ENCODE measurements around the gene COQ8B.

DNA sequence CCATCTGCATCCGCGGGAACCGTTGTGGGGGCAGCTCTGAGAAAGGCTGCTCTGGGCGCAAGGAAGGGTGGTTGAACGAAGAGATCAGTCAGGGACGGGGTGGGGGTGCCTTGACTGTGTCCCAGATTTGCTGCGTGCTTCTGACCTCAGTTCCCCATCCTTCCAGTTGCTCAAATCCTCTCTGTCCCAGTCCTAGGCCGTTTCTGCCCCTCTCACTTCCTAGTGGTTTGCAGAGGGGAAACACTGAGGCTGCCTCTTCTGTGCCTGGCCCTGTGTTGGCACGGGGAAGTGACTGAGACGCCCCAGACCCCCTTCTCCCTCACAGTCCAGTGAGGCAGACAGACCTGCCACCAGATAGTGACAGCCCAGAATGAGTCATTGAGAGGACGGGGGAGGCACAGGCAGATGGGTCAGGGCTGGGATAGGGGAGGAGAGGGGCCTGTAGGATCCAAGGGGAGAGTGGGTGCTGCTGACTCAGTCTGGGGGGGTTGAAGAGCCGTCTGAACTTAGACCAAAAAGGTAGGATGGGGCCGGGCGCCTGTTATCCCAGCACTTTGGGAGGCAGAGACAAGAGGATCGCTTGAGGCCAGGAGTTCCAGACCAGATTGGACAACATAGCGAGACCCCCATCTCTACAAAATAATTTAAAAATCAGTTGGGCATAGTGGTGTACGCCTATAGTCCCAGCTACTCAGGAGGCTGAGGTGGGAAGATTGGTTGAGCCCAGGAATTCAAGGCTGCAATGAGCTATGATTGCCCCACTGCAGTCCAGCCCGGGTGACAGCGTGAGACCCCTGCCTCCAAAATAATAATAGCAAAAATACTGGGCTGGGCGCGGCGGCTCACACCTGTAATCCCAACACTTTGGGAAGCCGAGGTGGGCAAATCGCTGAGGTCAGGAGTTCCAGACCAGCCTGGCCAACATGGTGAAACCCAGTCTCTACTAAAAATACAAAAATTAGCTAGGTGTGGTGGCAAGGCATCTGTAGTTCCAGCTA lies 52.7 kb downstream of the COQ8B start:
- TF ChIP-seq EZH2 (IDR thresholded peaks at IDR 0.05; ENCODE audit: low read depth), result no peak
- TF ChIP-seq, protein P1, sequence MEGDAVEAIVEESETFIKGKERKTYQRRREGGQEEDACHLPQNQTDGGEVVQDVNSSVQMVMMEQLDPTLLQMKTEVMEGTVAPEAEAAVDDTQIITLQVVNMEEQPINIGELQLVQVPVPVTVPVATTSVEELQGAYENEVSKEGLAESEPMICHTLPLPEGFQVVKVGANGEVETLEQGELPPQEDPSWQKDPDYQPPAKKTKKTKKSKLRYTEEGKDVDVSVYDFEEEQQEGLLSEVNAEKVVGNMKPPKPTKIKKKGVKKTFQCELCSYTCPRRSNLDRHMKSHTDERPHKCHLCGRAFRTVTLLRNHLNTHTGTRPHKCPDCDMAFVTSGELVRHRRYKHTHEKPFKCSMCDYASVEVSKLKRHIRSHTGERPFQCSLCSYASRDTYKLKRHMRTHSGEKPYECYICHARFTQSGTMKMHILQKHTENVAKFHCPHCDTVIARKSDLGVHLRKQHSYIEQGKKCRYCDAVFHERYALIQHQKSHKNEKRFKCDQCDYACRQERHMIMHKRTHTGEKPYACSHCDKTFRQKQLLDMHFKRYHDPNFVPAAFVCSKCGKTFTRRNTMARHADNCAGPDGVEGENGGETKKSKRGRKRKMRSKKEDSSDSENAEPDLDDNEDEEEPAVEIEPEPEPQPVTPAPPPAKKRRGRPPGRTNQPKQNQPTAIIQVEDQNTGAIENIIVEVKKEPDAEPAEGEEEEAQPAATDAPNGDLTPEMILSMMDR (conservative IDR thresholded peaks at IDR 0.05), result no peak
